B cell (primary cell): ENCODE results near the gene PTH1R.

Experiments
- CTCF ChIP-seq: fragments of 200-600 bp; IDR thresholded peaks from one replicate; pipeline ENCODE4 v1.8.0; 2022; ENCODE audit warnings: antibody characterized with exemption, mild to moderate bottlenecking
- EZH2 ChIP-seq: IDR thresholded peaks from 2 replicates; pipeline ENCODE4 v1.6.1; 2012; ENCODE audit warnings: borderline replicate concordance, low read depth, mild to moderate bottlenecking, moderate library complexity, low read length; ENCODE audit not compliant: insufficient read depth, poor library complexity, severe bottlenecking

GRCh38 chr3:46939578-46940445, 62.3 kb downstream of the PTH1R start:
- TF ChIP-seq CTCF (no peak), EZH2 (no peak)
